SK-N-SH (cell line): ENCODE data around the gene ADPRS.

Source experiments
- CHD2 ChIP-seq: fragments of 150-350 bp; IDR thresholded peaks from 2 replicates; pipeline ENCODE4 v1.6.1; 2018; ENCODE audit warnings: low read length; ENCODE audit not compliant: partially characterized antibody
- CTCF ChIP-seq: fragments of 200-600 bp; sonication (generic); IDR thresholded peaks from 2 replicates; pipeline ENCODE4 v1.6.1; 2017; ENCODE audit warnings: antibody characterized with exemption, mild to moderate bottlenecking, moderate library complexity
- RCOR1 ChIP-seq: fragments of 150-350 bp; IDR thresholded peaks from 2 replicates; pipeline ENCODE4 v1.6.1; 2017; ENCODE audit warnings: antibody characterized with exemption, low read length
- TCF12 ChIP-seq: IDR thresholded peaks from 2 replicates; pipeline ENCODE4 v1.4.0; 2012
- USF1 ChIP-seq: IDR thresholded peaks from 2 replicates; pipeline ENCODE4 v1.4.0; 2012; ENCODE audit warnings: low read depth, borderline replicate concordance
- YY1 ChIP-seq: IDR thresholded peaks from 2 replicates; pipeline ENCODE4 v1.4.0; 2012; ENCODE audit warnings: low read depth, mild to moderate bottlenecking

- TF ChIP-seq CTCF = no peak
- no peak for TF ChIP-seq CHD2
- TF ChIP-seq USF1 = no peak
- no peak for TF ChIP-seq YY1
- TF ChIP-seq TCF12 = no peak
- TF ChIP-seq RCOR1 = no peak
Measured at GRCh38 chr1:36093226-36093625, 4.5 kb downstream of the ADPRS start.
